Measurements from ENCODE around the gene ILK. TPM values are rescaled to one million over a fixed set of nuclear protein-coding genes. Genes with fewer than 3 reads are reported as not detected.

ILK gene
- total and polyA plus RNA-seq, 2 of the 13 experiments (the other 11 are each of a cell fraction or from before 2014, with no cell fraction given), result 70.3 to 108 TPM

DNA sequence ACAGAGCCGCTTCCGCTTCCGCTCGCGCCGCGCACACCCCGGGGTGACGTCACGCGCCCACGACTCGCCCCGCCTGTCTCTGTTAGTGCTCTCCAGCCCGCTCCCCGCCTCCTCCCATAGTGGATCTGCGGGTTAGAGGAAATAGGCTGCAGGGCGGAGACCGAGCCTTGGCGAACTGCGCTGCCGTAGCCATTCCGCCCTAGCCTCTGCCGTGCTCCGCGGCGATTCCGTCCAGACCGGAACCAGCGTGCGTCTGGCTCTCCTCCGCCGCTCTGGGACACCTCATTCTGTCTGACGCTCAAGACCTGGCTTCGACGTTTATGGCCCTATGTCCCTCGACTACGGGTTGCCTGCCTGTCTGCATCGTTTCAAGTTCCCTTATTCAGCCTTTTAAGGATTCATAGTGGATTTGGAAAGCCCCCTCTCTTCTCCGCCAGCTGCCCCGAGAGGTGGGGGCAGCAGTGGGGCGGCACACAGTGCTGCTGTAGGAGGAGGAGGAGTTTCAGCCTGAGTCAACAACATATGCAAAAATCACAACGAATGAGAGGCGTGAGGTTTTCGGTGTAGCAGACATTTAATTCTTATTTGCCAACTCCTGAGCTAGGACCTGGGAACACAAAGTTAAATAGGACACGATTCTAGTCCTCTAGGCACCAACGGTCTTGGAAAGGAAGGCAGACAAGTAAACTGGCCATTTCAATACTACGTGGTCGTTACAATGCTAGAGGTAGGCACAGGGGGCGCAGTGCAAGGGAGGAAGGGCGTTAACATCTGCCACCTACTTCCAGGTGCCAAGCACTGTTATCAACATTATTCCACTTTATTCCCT, 8.9 kb downstream of the ILK start, which contains the start of gene TAF10 (continued):
- TF ChIP-seq CBX2 (IDR thresholded peaks at IDR 0.05; ENCODE audit: low read depth, low read length) (no peak), CBX2 (CRISPR knock-in tag; IDR thresholded peaks at IDR 0.05; ENCODE audit: low read depth) (no peak), NAIF1 (CRISPR knock-in tag; IDR thresholded peaks at IDR 0.05; ENCODE audit: borderline replicate concordance) (peak; percentile 98), ZNF781 (CRISPR knock-in tag; IDR thresholded peaks at IDR 0.05; ENCODE audit: borderline replicate concordance, not compliant biosample characterization) (peak; percentile 93), TARDBP (CRISPR knock-in tag; IDR thresholded peaks at IDR 0.05) (peak; percentile 50; the same call in 1 of the 2 replicates), FOSL1 (CRISPR knock-in tag; IDR thresholded peaks at IDR 0.05; ENCODE audit: borderline replicate concordance) (no peak), ZNF232 (CRISPR knock-in tag; IDR thresholded peaks at IDR 0.05; ENCODE audit: borderline replicate concordance) (0 out of 2 replicates have a peak, but pooled peaks have one; percentile 26), ZNF343 (CRISPR knock-in tag; IDR thresholded peaks at IDR 0.05) (peak; percentile 83; the same call in 1 of the 2 replicates), ZNF276 (CRISPR knock-in tag; IDR thresholded peaks at IDR 0.05; ENCODE audit: low read depth) (peak; percentile 76; the same call in 1 of the 2 replicates), NFE2 (CRISPR knock-in tag; IDR thresholded peaks at IDR 0.05) (no peak), ZNF326 (CRISPR knock-in tag; IDR thresholded peaks at IDR 0.05; ENCODE audit: borderline replicate concordance) (no peak), SALL1 (CRISPR knock-in tag; IDR thresholded peaks at IDR 0.05) (peak; percentile 85), SOX13 (IDR thresholded peaks at IDR 0.05) (no peak), SOX13 (CRISPR knock-in tag; conservative IDR thresholded peaks at IDR 0.05 in 1 of 2, IDR thresholded peaks at IDR 0.05 in 1 of 2) (0 out of 4 replicates have a peak, but pooled peaks of 1 of the 2 experiments have one; percentile 22), ZNF350 (CRISPR knock-in tag; IDR thresholded peaks at IDR 0.05; ENCODE audit: borderline replicate concordance, low read depth) (peak; percentile 57; the same call in 1 of the 2 replicates), ZNF331 (CRISPR knock-in tag; IDR thresholded peaks at IDR 0.05) (peak; percentile 44; the same call in 1 of the 2 replicates), CCDC6 (CRISPR knock-in tag; IDR thresholded peaks at IDR 0.05) (no peak)
- TF ChIP-seq, protein P1, sequence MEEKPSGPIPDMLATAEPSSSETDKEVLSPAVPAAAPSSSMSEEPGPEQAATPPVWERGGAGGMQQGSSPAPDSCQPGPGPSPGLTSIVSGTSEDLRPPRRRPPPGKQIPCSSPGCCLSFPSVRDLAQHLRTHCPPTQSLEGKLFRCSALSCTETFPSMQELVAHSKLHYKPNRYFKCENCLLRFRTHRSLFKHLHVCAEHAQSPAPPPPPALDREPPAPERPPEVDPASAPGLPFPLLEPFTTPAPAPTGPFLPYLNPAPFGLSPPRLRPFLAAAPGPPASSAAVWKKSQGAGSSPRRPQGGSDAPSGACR (CRISPR knock-in tag; IDR thresholded peaks at IDR 0.05), result peak; percentile 58; the same call in 1 of the 2 replicates
- TF ChIP-seq, protein P2, sequence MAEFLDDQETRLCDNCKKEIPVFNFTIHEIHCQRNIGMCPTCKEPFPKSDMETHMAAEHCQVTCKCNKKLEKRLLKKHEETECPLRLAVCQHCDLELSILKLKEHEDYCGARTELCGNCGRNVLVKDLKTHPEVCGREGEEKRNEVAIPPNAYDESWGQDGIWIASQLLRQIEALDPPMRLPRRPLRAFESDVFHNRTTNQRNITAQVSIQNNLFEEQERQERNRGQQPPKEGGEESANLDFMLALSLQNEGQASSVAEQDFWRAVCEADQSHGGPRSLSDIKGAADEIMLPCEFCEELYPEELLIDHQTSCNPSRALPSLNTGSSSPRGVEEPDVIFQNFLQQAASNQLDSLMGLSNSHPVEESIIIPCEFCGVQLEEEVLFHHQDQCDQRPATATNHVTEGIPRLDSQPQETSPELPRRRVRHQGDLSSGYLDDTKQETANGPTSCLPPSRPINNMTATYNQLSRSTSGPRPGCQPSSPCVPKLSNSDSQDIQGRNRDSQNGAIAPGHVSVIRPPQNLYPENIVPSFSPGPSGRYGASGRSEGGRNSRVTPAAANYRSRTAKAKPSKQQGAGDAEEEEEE (CRISPR knock-in tag; IDR thresholded peaks at IDR 0.05; ENCODE audit: borderline replicate concordance), result no peak
- TF ChIP-seq, protein P3, sequence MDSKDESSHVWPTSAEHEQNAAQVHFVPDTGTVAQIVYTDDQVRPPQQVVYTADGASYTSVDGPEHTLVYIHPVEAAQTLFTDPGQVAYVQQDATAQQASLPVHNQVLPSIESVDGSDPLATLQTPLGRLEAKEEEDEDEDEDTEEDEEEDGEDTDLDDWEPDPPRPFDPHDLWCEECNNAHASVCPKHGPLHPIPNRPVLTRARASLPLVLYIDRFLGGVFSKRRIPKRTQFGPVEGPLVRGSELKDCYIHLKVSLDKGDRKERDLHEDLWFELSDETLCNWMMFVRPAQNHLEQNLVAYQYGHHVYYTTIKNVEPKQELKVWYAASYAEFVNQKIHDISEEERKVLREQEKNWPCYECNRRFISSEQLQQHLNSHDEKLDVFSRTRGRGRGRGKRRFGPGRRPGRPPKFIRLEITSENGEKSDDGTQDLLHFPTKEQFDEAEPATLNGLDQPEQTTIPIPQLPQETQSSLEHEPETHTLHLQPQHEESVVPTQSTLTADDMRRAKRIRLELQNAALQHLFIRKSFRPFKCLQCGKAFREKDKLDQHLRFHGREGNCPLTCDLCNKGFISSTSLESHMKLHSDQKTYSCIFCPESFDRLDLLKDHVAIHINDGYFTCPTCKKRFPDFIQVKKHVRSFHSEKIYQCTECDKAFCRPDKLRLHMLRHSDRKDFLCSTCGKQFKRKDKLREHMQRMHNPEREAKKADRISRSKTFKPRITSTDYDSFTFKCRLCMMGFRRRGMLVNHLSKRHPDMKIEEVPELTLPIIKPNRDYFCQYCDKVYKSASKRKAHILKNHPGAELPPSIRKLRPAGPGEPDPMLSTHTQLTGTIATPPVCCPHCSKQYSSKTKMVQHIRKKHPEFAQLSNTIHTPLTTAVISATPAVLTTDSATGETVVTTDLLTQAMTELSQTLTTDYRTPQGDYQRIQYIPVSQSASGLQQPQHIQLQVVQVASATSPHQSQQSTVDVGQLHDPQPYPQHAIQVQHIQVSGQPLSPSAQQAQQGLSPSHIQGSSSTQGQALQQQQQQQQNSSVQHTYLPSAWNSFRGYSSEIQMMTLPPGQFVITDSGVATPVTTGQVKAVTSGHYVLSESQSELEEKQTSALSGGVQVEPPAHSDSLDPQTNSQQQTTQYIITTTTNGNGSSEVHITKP (CRISPR knock-in tag; IDR thresholded peaks at IDR 0.05; ENCODE audit: low read depth), result no peak
